ENCODE data around the gene MGAT4A. TPM values are rescaled to one million over a fixed set of nuclear protein-coding genes. Genes with fewer than 3 reads are reported as not detected.
"Not testable (repeated sequence)": the region's sequence is repeated elsewhere in the genome, so short reads cannot be mapped to it uniquely, and the experiment has no call there.

Gene MGAT4A
- total RNA-seq, 1 donor from 2014 or later, result 68.4 TPM

DNA sequence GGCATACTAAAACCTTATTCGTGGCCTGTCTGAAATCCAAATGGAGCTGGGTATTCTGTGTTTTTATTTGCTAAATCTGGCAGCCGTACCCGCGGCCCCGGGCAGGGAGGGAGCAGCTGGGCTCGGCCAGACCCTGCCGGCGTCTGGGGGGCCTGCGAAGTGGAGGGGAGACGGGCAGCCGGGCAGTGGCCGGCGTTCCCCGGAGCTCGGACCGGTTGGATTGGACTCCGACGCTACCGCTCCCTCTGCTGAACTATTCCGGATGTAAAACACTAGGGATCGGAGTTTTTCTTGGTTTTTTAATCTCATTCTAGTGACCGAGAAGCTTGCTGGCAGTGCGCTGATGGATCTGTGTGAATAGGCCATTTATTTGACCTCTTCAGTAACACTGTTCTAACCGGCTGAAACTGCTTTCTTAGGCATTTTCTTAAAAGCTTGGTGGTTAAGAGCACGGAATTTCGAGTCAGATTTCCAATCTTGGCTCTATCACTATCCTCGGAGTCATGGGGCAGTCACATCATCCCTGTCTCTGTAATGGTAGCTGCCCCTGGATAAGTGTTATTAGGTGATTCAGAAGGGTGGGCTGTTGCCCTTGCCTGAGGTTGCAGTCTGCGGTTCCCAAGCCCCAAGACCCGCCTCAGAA lies 121.8 kb downstream of the MGAT4A start:
- no peak for DNase-seq (ENCODE audit: extremely low read depth, low read depth, low spot score)

DNA sequence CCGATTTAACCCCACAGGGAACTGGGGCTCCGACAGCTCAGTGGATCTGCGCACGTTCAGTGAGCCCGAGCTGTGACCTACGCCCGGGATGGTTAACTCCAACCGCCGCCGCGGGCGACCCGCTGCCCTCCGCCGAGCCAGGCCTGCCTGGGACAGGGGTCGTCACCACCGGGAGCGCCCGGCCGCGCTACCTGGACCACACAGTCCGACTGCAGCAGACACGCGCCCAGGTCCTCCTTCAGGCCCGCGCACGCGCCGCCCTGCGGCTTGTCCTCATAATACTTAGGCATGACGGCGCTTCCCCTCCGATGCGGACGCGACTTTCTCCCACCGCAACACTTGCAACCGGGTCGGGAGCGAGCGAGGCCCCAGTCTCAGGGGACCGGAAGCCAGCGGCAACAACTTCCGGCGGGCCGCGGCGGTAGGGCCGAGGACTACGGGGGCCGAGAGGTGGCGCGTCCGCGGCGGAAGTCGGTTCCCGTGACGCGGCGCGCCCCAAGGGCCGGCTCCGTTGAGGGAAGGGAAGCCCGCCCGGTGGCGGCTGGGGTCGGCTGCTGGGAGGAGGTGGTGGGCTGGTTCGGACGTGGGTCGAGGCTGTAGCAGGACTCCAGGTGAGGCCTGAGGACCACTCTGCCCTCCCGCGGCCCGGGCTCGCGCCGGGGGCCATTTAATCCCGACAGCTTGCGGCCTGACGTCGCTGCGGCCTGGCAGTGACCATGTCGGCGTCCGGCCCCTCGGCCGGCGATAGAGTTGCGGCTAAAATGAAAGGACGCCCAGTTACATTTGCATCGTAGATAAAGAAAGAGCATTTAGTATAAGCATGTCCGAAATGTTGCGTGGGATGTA lies 122.6 kb downstream of the MGAT4A start, which contains the start of the genes COA5 and UNC50:
TSS of gene COA5 (minus strand) at position 397 of the 846 bp plus-strand sequence. CDS start at position 290, 107 bp downstream.
TSS of gene UNC50 (plus strand) at position 474 of the 846 bp plus-strand sequence. CDS start 1,171 bp downstream, outside the sequence.
- DNase-seq (ENCODE audit: extremely low read depth, low read depth, low spot score), result no peak

DNA sequence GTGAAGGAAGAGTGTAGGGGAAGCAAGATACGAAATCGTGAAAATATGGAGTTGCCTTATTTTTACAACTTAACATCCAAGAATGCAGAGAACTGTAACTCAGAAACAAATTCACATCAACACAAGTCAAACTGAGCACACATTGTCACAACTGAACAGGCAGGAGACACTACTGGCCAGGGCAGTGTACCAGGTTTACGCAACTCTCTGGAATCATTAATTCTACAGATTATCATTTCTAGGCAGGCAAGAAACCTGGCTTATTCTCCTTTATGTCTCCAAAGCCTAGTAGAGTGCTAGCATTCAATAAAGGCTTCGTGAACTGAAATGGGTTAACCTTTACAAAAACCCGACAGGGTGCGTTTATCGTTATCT lies 123.2 kb downstream of the MGAT4A start:
- DNase-seq (ENCODE audit: extremely low read depth, low read depth, low spot score), result no peak

DNA sequence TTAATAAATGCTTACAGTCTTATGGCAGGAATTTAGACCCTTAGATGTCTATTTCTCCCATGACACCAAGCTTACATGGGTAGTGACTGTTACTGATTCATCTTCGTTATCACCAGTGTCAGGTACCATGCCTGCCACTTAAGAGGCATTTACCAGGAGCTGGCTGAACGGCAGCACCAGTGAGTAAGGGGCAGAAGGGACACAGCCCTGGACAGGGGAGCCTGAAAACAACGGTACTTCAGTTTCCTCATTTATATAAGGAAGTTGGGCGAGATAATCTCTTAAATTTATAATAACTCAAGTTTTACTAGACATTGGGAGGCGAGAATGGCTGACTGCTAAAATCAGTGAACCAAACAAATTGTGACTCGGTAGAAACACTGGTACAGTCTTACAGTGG lies 123.8 kb downstream of the MGAT4A start:
- no peak for DNase-seq (ENCODE audit: extremely low read depth, low read depth, low spot score)

DNA sequence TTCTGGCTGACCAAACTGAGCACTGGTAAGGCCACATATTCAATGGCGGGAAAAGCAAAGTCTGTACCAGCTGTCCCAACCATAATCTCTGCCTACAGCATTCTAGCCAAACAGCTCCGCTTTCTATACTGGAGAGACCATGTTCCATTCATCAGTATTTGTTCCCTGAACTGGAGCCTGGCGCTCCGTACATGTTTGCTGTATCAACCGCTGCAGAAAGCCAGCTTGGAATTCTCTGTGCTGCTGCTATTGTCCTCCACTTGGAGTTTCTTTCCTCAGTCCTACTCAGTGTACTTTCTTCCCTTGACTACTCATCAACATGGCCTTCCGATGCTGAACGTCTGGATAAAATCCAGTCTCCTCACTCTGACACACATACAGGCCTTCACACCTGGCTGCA lies 124.5 kb downstream of the MGAT4A start:
- DNase-seq (ENCODE audit: extremely low read depth, low read depth, low spot score), result no peak

DNA sequence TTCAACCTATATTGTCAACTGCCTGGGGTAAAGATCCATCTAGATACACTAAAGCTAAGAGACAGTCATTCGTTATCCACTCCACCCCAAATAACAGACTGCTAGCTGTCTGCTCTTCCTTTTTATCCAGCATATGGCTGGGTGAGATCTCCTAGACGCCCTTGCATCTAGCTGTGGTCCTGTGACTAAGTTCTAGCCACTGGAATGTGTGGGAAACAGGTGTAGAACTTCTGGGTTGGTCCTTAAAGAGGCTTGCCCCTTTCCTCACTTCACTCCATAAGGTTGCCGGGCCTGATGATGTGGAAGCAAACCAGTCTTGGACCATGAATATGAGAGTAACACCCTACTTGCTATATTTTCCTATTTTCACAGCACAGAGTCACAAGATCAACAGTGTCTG lies 125.9 kb downstream of the MGAT4A start:
- no peak for DNase-seq (ENCODE audit: extremely low read depth, low read depth, low spot score)

DNA sequence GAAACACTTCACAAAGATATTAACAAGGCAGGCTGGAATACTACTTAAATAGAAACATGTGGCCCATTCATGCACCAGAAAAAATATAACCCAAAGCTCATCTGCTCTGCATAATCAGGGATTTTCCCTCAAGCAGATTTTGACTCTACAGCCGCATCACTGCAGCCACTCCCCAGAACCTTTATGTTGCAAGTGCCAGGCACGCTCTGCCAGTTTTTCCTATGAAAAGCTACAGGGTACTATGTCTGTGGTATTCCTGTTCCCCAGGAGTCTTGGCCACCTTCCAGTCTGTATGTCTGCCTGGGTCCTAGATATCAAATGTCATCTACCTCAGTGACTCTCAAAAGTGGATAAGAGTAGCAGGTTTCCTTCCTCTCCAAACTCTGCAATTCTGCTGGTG lies 126.4 kb downstream of the MGAT4A start:
- no peak for DNase-seq (ENCODE audit: extremely low read depth, low read depth, low spot score)

DNA sequence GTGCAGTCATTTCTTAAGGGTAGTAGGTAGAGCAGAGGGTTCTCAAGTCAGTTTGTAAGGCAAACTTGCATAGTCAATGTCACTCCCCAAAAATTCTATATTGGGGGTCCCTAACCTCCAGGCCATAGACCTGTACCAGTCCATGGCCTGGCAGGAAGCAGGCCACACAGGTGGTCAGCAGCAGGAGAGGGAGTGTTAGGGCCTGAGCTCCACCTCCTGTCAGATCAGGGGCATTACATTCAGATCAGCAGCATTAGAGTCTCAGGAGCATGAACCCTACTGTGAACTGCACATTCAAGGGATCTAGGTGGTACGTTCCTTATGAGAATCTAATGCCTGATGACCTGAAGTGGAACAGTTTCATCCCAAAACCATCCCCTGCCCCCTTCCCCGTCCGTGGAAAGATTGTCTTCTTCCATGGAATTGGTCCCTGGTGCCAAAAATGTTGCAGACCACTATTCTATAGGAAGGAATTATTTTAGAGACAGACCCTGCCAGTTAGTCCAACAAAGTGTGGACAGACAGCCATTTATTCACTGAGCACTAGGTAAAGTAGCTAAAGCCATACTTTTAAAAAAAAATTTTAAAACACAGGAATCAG lies 129.3 kb downstream of the MGAT4A start:
- no peak for DNase-seq (ENCODE audit: extremely low read depth, low read depth, low spot score)

DNA sequence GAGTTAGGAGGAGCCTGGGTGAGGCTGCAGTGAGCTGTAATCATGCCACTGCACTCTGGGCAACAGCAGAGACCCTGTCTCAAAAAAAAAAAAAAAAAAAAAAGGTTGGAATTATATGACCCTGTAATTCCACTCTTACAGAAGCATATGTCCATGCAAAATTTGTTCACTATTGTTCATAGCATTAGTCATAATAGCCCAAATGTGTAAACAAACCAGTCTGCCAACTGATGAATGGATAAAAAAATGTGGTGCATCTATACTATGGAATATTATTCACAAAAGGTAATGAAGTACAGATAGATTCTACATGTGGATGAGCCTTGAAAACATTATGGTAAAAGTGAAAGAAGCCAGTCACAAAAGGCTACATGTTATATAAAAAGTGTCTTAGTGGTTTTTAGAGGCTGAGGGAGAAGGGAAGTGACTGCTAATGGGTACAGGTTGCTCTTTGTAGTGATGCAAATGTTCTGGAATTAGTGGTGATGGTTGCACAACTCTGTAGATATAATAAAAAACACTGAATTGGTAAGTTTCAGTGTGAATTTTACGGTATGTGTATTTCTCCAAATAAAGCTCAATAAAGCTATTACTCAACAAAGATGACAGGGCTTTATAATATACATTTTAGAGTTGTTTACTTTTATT lies 132.0 kb downstream of the MGAT4A start:
- DNase-seq (ENCODE audit: extremely low read depth, low read depth, low spot score), result no peak

DNA sequence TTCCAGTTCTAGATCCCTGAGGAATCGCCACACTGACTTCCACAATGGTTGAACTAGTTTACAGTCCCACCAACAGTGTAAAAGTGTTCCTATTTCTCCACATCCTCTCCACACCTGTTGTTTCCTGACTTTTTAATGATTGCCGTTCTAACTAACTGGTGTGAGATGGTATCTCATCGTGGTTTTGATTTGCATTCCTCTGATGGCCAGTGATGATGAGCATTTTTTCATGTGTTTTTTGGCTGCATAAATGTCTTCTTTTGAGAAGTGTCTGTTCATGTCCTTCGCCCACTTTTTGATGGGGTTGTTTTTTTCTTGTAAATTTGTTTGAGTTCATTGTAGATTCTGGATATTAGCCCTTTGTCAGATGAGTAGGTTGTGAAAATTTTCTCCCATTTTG lies 136.3 kb downstream of the MGAT4A start:
- not testable (repeated sequence) for DNase-seq (ENCODE audit: extremely low read depth, low read depth, low spot score)

DNA sequence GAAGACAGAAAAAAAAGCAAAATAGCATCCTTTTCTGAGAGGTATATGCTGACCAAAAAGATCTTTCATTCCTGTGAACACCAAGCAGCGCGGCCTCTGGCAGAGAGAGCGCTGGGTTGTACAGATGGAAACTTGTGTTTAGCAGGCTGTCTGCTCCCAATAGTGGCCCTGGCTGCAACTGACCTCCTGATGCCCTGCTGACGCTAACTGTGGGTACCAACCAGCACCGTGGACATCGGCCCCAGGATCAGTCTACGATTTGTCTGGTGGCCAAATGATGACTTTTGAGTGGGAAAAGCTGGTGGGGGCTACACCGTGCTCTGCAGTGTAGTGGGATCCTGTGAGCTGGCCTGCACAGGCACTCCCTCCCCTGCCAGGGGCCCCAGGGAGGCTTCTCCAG lies 138.4 kb downstream of the MGAT4A start:
- no peak for DNase-seq (ENCODE audit: extremely low read depth, low read depth, low spot score)

DNA sequence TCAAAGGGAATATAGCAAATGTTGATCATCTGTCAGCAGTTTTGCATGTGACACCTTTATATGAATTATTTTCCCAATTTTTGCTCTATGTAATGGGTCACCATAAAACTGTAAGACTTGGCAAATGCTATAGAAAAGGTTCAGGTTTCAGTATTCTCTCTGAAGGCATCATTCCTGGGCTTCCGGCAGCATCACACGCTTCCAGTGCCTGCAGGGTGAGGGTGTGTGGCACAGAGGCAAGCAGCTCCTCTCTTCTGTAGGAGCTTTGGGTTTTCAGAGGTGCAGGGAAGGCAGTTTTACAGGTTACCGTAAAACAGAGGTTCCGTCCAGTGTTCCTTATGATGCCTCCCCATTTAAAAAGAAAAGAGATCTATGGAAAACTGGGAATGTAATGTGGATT lies 141.4 kb downstream of the MGAT4A start:
- DNase-seq (ENCODE audit: extremely low read depth, low read depth, low spot score), result no peak

DNA sequence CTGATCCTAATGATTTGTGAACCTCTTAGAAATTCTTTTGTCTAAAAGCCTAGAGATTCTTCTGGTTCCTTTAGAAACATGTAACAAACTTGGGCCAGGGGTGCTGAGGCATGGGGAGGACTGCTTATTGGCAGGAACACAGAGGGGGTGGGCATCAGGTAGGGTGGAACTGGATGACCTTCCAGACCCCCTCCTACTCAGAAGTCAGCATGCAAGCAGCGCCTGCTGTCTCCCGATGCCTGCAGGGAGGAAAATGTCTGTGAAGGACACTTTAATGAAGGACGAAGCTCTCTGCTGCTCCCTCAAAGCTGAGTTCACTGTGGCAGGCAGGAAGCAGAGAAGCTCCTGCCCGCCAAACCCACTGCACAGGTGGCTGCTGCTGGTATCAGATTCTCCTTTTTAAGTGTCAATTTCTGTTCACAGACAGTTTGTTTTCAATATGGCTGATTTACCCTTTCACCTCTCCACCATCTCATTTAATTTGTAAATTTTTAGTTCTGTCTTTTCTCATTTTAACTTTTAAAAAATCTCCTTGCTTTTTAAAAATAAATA lies 142.0 kb downstream of the MGAT4A start:
- DNase-seq (ENCODE audit: extremely low read depth, low read depth, low spot score), result no peak

DNA sequence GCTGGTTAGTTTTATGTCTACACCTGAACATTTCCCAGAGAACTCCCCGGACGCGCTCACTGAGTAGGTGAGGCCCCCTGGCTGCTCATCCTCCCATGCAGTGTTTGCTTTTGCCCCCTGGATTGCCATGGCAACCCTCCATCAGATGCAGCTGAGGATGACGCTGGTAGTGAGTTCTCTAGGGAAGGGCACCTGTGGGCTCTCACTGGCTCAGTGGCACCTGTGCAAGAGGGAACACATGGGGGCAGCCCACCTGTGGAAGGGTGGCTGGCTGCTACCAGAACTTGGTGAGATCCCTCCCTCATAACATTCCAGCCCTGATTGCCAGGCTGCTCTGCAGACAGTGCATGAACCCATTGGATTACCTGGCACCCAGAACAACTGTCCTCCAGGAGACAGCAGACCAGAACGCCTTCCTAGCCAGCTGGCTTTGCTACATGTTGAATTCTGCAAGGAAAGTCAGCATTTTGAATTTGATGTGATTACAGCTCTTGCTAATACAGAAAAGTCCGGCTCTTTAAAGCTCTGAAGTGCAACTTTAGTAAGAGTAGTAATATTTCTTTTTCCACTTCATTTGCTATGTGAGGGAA lies 144.3 kb downstream of the MGAT4A start:
- no peak for DNase-seq (ENCODE audit: extremely low read depth, low read depth, low spot score)

DNA sequence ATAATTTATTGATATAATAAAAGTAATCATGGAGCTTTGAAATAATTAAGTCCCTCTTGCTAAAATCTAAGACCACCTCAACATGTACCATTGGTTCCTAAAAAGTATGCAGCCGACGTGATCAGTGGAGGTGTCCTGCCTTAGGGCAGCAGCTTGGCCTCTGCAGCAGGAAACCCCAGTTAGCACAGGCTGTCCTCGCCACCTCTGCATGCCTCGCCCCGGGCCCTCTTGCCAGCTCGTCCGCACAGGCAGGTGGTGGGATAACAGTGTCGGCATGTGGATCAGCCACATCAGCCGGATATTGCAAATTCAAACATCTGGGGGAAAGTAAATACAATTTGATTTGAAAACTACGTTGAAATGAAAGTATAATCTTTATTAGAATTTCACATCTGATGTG lies 145.5 kb downstream of the MGAT4A start:
- no peak for DNase-seq (ENCODE audit: extremely low read depth, low read depth, low spot score)

DNA sequence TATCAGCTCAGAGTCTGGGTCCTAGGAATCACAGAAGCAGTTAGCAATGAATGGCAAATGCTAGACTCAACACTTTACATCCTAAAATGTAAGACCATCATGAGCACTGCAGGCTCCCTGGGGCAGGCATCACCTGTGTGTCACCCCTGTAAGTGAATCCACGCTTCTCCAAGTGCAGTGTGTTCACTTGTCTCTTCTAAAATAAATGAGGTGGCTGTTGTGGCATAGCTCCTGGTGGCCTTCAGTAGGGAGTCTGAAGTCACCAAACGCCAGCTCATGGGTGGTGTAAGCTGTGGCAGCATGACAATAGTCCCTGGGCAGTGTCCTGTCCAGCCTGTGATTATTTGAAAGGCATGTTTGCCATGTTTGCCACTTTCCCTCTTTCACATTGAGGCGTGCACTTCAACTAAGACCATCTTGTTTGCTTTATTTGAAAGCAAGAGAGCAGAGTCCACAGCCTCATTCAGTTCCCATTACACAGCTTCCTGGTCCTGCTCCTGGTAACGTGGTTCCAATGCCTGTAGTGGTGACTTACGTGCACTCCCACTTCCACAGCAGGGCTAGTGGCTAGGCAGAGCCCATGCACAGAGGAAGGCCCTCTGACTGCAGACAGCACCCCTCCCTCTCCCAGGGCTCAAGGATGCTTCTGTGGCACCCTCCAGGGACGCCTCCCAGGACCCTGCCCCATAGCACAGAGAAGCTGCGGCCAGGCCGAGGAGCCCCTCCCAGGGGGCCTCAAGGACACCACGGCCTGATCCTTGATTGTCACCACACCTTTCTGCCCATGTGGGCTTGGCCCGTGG lies 146.9 kb downstream of the MGAT4A start:
- no peak for DNase-seq (ENCODE audit: extremely low read depth, low read depth, low spot score)

DNA sequence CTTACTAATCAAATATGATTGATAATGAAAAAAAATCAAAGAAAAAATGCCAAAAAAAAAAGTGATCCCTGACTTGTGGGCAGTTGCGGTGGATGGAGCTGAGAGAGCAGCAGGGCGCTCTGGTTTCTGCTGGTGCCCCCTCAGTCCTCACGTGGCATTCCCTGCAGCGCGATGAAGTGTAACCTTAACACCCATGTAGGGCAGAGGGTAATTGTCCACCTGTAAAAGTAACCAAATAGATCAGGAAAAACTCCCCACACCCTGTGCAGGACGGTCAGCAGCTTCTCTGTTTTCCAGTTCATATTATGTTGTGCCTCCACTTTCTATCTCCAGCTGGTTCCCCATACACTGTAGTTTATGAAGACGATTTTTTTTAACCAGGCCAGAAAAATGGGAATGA lies 147.7 kb downstream of the MGAT4A start:
- no peak for DNase-seq (ENCODE audit: extremely low read depth, low read depth, low spot score)

DNA sequence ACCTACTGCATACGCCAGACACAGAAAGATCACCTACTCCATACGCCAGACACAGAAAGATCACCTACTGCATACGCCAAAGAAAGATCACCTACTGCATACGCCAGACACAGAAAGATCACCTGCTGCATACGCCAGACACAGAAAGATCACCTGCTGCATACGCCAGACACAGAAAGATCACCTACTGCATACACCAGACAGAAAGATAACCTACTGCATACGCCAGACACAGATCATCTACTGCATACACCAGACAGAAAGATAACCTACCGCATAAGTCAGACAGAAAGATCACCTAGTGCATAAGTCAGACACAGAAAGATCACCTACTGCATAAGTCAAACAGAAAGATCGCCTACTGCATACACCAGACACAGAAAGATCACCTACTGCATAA lies 148.4 kb downstream of the MGAT4A start:
- DNase-seq (ENCODE audit: extremely low read depth, low read depth, low spot score), result no peak

DNA sequence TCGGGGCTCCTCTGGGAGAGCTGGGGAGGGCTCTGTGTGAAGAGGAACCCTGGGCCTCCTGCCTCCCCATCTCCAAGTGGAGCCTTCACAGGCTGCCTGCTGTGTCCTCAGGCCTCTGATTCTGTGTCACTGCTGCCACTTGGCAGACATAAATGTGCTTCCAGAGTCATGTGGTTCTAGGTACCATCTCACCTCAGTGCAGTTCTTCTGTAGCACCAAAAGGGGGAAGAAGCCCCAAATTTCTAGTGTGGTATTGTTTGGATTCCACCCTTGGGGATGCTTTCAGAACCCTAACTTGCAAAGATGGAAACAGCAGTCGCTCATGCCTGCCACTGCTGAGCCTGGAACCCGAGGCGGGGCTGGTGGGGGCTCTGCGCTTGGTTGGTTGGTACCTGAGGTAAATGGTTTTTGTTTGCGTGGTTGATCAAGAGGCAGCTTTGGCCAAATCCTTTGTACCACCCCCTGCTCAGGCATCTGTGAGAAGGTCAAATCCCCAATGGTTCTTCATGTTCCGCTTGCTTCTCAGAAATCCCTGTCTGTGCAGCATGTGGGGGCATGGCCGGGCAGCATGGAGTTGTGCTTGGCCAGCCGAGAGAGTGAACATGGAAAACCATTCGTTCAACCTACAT lies 150.2 kb downstream of the MGAT4A start:
- no peak for DNase-seq (ENCODE audit: extremely low read depth, low read depth, low spot score)

Measured in glomerular endothelial cell (primary cell).